ENCODE measurements around the gene PFKP. TPM values are rescaled to one million over a fixed set of nuclear protein-coding genes. Genes with fewer than 3 reads are reported as not detected.

The PFKP gene
- total RNA-seq, 4 donors from 2014 or later = 53.9 to 93.9 (median 66.2) TPM

GRCh38 chr10:3142146-3142875 is 75.0 kb downstream of the PFKP start:
- Histone ChIP-seq H3K4me3 (no peak overlapping the region), H3K4me1 (peaks cover 0 to 6% (median 0%) of the 10 kb centered on the region in 4 donors), H3K36me3 (peaks cover 0 to 74% (median 29%) of the 10 kb centered on the region in 4 donors), H3K27me3 (no peaks in the 10 kb centered on the region), H3K9me3 (no peaks in the 10 kb centered on the region), H3K27ac (no peak overlapping the region)
- no peak for TF ChIP-seq POLR2AphosphoS5 (IDR thresholded peaks at IDR 0.05)
- TF ChIP-seq CTCF (IDR thresholded peaks at IDR 0.05) = no peak
- TF ChIP-seq POLR2A (IDR thresholded peaks at IDR 0.05) = no peak
- TF ChIP-seq EP300 (IDR thresholded peaks at IDR 0.05; ENCODE audit: low read depth) = no peak
- in situ Hi-C loops (cut with MboI; ENCODE audit: low pct_ligation_motif_present in 1 of 4, low pct_unique_long_range_greater_than_20kb in 1 of 4, low sequenced_read_pairs in 3 of 4) (no loop called here), intact Hi-C loops (cut with DNase I; ENCODE audit: low total_unique reads) (no loop called here)
- 75 to 87% methylated on average over 1 to 14 of the region's 14 CpGs for WGBS, 2 donors (ENCODE audit: low coverage in 1 of 2)
- DNase-seq = no peak

- Histone ChIP-seq H3K4me3 (no peak overlapping the region), H3K9me3 (no peaks in the 10 kb centered on the region), H3K27ac (no peak overlapping the region), H3K27me3 (no peaks in the 10 kb centered on the region), H3K4me1 (peaks cover 0 to 6% (median 0%) of the 10 kb centered on the region in 4 donors), H3K36me3 (peaks cover 0 to 79% (median 29%) of the 10 kb centered on the region in 4 donors)
- no peak for TF ChIP-seq POLR2A (IDR thresholded peaks at IDR 0.05)
- TF ChIP-seq CTCF (IDR thresholded peaks at IDR 0.05) = no peak
- TF ChIP-seq POLR2AphosphoS5 (IDR thresholded peaks at IDR 0.05) = no peak
- WGBS, 2 donors (ENCODE audit: low coverage in 1 of 2) = 93 to 100% methylated on average over 3 to 12 of the region's 17 CpGs
- in situ Hi-C loops (cut with MboI; ENCODE audit: low pct_ligation_motif_present in 1 of 4, low pct_unique_long_range_greater_than_20kb in 1 of 4, low sequenced_read_pairs in 3 of 4) (no loop called here), intact Hi-C loops (cut with DNase I; ENCODE audit: low total_unique reads) (no loop called here)
- DNase-seq = no peak
These were observed 76.0 kb downstream of the PFKP start for GRCh38 chr10:3143366-3143765.

GRCh38 chr10:3143791-3144434 is 76.6 kb downstream of the PFKP start:
- H3K4me1 ChIP-seq = peaks cover 0 to 6% (median 0%) of the 10 kb centered on the region in 4 donors
- no peak overlapping the region for H3K4me3 ChIP-seq
- intact Hi-C loops (cut with DNase I; ENCODE audit: low total_unique reads) = no loop called here
- H3K27ac ChIP-seq = no peak overlapping the region
- no peaks in the 10 kb centered on the region for H3K27me3 ChIP-seq
- WGBS, 2 donors (ENCODE audit: low coverage in 1 of 2) = 94 to 97% methylated on average over 5 to 18 of the region's 19 CpGs
- no peaks in the 10 kb centered on the region for H3K9me3 ChIP-seq
- DNase-seq = no peak
- peaks cover 0 to 79% (median 28%) of the 10 kb centered on the region in 4 donors for H3K36me3 ChIP-seq
- in situ Hi-C loops (cut with MboI; ENCODE audit: low pct_ligation_motif_present in 1 of 4, low pct_unique_long_range_greater_than_20kb in 1 of 4, low sequenced_read_pairs in 3 of 4) = no loop called here
- TF ChIP-seq POLR2A (IDR thresholded peaks at IDR 0.05) (no peak), CTCF (IDR thresholded peaks at IDR 0.05) (no peak), EP300 (IDR thresholded peaks at IDR 0.05; ENCODE audit: low read depth) (no peak), POLR2AphosphoS5 (IDR thresholded peaks at IDR 0.05) (no peak)

- no peak for DNase-seq
- Histone ChIP-seq H3K4me3 (no peak overlapping the region), H3K36me3 (peaks cover 0 to 76% (median 26%) of the 10 kb centered on the region in 4 donors), H3K27me3 (no peaks in the 10 kb centered on the region), H3K27ac (no peak overlapping the region), H3K9me3 (no peaks in the 10 kb centered on the region), H3K4me1 (peaks cover 0 to 5% (median 0%) of the 10 kb centered on the region in 4 donors)
- WGBS, 2 donors (ENCODE audit: low coverage in 1 of 2) = 95 to 100% methylated on average over 3 to 18 of the region's 18 CpGs
- TF ChIP-seq CTCF (IDR thresholded peaks at IDR 0.05) (no peak), POLR2AphosphoS5 (IDR thresholded peaks at IDR 0.05) (no peak), POLR2A (IDR thresholded peaks at IDR 0.05) (no peak), EP300 (IDR thresholded peaks at IDR 0.05; ENCODE audit: low read depth) (no peak)
- in situ Hi-C loops (cut with MboI; ENCODE audit: low pct_ligation_motif_present in 1 of 4, low pct_unique_long_range_greater_than_20kb in 1 of 4, low sequenced_read_pairs in 3 of 4) (no loop called here), intact Hi-C loops (cut with DNase I; ENCODE audit: low total_unique reads) (no loop called here)
These were observed 78.0 kb downstream of the PFKP start for GRCh38 chr10:3145366-3145765.
